ENCODE results near the gene MSANTD2. TPM values are rescaled to one million over a fixed set of nuclear protein-coding genes. Genes with fewer than 3 reads are reported as not detected.
A peak's percentile ranks its signal among the peaks of the same experiment; 100 is the strongest.

The MSANTD2 gene
- polyA plus RNA-seq, 2 of the 4 experiments (the other 2 are of a cell fraction), result 5.6 to 6.4 TPM

DNA sequence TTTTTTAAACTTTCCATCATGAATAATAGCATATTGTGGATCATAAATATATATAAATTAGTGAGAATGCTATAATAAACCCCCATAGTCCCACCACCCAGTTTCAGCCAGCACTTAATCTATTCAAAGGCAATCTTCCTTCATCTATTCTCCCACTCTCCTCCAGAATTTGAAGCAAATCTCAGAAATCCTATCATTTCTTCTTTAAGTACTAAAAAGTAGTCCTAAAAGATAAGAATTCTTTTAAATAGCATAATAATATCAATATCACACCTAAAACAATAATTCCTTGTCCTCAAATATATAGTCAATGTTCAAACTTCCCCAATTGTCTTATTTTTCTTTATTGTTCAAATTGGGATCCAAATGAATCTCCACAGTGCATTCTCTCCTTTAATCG is 40.5 kb upstream of the MSANTD2 start:
- peaks cover 8% of the 10 kb centered on the region; the same call in 1 of the 3 replicates for H3K4me1 ChIP-seq
- WGBS (ENCODE audit: missing lambda C conversion rate), result 41% methylated on average over 1 of the region's 1 CpG
- H3K4me2 ChIP-seq, result no peak overlapping the region
- ATAC-seq, result no peak
- no peaks in the 10 kb centered on the region; the same call in 2 of the 3 replicates for H3K9me3 ChIP-seq
- TF ChIP-seq SMC3 (IDR thresholded peaks at IDR 0.05) (no peak), ZSCAN20 (CRISPR knock-in tag; IDR thresholded peaks at IDR 0.05) (no peak), HEYL (CRISPR knock-in tag; IDR thresholded peaks at IDR 0.05) (no peak)
- H3K27ac ChIP-seq, result no peak overlapping the region
- POLR2A ChIA-PET, result no interaction called here
- FAIRE-seq, result no peak
- DNase-seq (ENCODE audit: low read depth in 1 of 2, low spot score in 1 of 2), result no peak
- H3K4me3 ChIP-seq, result no peak overlapping the region
- CTCF ChIA-PET, result no interaction called here

DNA sequence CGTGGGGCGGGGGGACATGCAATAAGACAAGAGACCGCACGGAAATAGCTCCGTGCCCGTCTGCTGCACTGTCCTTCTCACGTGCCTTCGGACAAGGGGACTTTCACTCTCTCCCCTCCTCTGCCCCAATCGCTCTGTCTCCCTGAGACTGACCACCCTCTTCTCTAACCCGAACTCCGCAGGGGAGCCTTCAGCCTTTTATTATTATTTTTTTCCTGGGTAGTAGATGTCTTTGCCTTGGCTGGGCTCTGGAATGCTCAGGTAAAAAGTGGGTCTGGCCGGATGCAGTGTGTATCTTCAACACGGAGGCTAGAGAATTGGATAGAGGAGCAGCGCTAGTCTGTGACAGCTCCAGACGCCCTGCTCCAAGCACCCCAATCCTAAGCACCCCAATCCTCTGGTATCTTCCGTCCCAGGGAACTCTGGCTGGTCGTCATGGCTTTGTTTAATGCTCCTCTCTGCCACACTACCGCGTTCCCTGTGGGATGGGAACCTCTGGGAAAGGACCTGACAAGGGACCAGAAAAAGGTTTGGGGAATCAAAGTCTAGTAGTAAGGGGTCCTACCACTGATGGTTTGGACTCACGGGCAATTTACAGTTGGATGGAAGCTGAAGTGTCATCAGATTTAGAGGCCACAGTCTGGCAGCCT is 39.9 kb upstream of the MSANTD2 start:
- ATAC-seq (no peak), FAIRE-seq (no peak), DNase-seq (ENCODE audit: low read depth in 1 of 2, low spot score in 1 of 2) (no peak)
- ChIA-PET POLR2A (no interaction called here), CTCF (interaction anchor here (1.4 to 4.6 kb wide), 2 partner anchors 26 to 36 kb away, joined by 3 to 37 read pairs; partner anchors contain the start of gene ROBO3)
- Histone ChIP-seq H3K27ac (no peak overlapping the region), H3K4me1 (peaks cover 8% of the 10 kb centered on the region; the same call in 1 of the 3 replicates), H3K4me2 (peak overlapping the region; percentile 74), H3K9me3 (no peaks in the 10 kb centered on the region; the same call in 2 of the 3 replicates), H3K4me3 (peak overlapping the region; percentile 37; the same call in 2 of the 3 replicates)
- TF ChIP-seq FOSB (CRISPR knock-in tag; IDR thresholded peaks at IDR 0.05) (no peak), KDM1A (IDR thresholded peaks at IDR 0.05; ENCODE audit: low read depth) (no peak), TP53 (CRISPR knock-in tag; IDR thresholded peaks at IDR 0.05) (no peak), RFX5 (IDR thresholded peaks at IDR 0.05) (no peak), FOSL2 (IDR thresholded peaks at IDR 0.05) (no peak), FOSL2 (CRISPR knock-in tag; IDR thresholded peaks at IDR 0.05) (no peak), RARB (CRISPR knock-in tag; IDR thresholded peaks at IDR 0.05) (no peak), CEBPB (IDR thresholded peaks at IDR 0.05) (no peak), NR3C1 (IDR thresholded peaks at IDR 0.05) (no peak), ZFP36 (IDR thresholded peaks at IDR 0.05; ENCODE audit: borderline replicate concordance, partially characterized antibody) (no peak), BCL3 (IDR thresholded peaks at IDR 0.05) (no peak), CBX8 (IDR thresholded peaks at IDR 0.05) (no peak), RCOR1 (IDR thresholded peaks at IDR 0.05; ENCODE audit: low read depth, low read length) (no peak), EHF (CRISPR knock-in tag; IDR thresholded peaks at IDR 0.05) (no peak), NFE2L2 (conservative IDR thresholded peaks at IDR 0.05; ENCODE audit: low read length) (no peak), CHD4 (IDR thresholded peaks at IDR 0.05; ENCODE audit: borderline replicate concordance) (no peak)
- TF ChIP-seq, protein P1, sequence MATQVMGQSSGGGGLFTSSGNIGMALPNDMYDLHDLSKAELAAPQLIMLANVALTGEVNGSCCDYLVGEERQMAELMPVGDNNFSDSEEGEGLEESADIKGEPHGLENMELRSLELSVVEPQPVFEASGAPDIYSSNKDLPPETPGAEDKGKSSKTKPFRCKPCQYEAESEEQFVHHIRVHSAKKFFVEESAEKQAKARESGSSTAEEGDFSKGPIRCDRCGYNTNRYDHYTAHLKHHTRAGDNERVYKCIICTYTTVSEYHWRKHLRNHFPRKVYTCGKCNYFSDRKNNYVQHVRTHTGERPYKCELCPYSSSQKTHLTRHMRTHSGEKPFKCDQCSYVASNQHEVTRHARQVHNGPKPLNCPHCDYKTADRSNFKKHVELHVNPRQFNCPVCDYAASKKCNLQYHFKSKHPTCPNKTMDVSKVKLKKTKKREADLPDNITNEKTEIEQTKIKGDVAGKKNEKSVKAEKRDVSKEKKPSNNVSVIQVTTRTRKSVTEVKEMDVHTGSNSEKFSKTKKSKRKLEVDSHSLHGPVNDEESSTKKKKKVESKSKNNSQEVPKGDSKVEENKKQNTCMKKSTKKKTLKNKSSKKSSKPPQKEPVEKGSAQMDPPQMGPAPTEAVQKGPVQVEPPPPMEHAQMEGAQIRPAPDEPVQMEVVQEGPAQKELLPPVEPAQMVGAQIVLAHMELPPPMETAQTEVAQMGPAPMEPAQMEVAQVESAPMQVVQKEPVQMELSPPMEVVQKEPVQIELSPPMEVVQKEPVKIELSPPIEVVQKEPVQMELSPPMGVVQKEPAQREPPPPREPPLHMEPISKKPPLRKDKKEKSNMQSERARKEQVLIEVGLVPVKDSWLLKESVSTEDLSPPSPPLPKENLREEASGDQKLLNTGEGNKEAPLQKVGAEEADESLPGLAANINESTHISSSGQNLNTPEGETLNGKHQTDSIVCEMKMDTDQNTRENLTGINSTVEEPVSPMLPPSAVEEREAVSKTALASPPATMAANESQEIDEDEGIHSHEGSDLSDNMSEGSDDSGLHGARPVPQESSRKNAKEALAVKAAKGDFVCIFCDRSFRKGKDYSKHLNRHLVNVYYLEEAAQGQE (IDR thresholded peaks at IDR 0.05), result no peak
- WGBS (ENCODE audit: missing lambda C conversion rate), result 52% methylated on average over 20 of the region's 20 CpGs
